OCI-LY7 (cell line): ENCODE results near the gene SMYD1. TPM values are rescaled to one million over a fixed set of nuclear protein-coding genes. Genes with fewer than 3 reads are reported as not detected.

ENCODE experiments used
- BruUV-seq: library from RNA; stranded (reverse); fragments of 400-500 nt; replicated peaks from 2 replicates; lab custom pipeline; 2021; lab: Mats Ljungman, UMichigan
- CTCF ChIA-PET: fragments of 300-600 bp; sonication (Branson Sonifier 250); formaldehyde crosslinking; loops from one replicate; lab custom pipeline; 2022; ENCODE audit warnings: antibody characterized with exemption; ENCODE audit not compliant: unreplicated experiment; lab: Charles Lee
- POLR2A ChIA-PET: fragments of 300-600 bp; sonication (Branson Sonifier 250); formaldehyde crosslinking; loops from one replicate; lab custom pipeline; 2022; ENCODE audit warnings: antibody characterized with exemption; lab: Charles Lee
- DNase-seq: peaks from one replicate; pipeline ENCODE4 v3.0.0-alpha.2; 2015; ENCODE audit warnings: low spot score
- H2AFZ ChIP-seq: fragments of 200-600 bp; sonication (generic), shearing (Covaris generic); 2 replicates; pipeline ENCODE4 v1.6.1; 2014; ENCODE audit warnings: mild to moderate bottlenecking, antibody characterized with exemption, low read length, moderate library complexity
- H3K27ac ChIP-seq: fragments of 200-600 bp; sonication (generic); 2 replicates; pipeline ENCODE4 v1.5.1; 2014; ENCODE audit warnings: mixed run types, low read depth, mild to moderate bottlenecking, moderate library complexity, low read length, inconsistent platforms; ENCODE audit not compliant: poor library complexity, severe bottlenecking
- H3K36me3 ChIP-seq: fragments of 200-600 bp; sonication (generic); 2 replicates; pipeline ENCODE4 v1.6.1; 2014; ENCODE audit warnings: mild to moderate bottlenecking, antibody characterized with exemption, low read length, moderate library complexity, mixed read lengths; ENCODE audit not compliant: insufficient read depth
- H3K4me1 ChIP-seq: fragments of 200-600 bp; sonication (generic); 2 replicates; pipeline ENCODE4 v1.5.1; 2014; ENCODE audit warnings: mild to moderate bottlenecking, low read length; ENCODE audit not compliant: insufficient read depth, poor library complexity, severe bottlenecking
- H3K4me2 ChIP-seq: fragments of 200-600 bp; sonication (generic); 2 replicates; pipeline ENCODE4 v1.6.1; 2014; ENCODE audit warnings: mild to moderate bottlenecking, low read length
- H3K4me3 ChIP-seq: fragments of 200-600 bp; sonication (generic); 2 replicates; pipeline ENCODE4 v1.5.1; 2014; ENCODE audit warnings: mild to moderate bottlenecking, low read depth, low read length; ENCODE audit not compliant: poor library complexity, severe bottlenecking
- H3K79me2 ChIP-seq: fragments of 200-600 bp; sonication (generic); 2 replicates; pipeline ENCODE4 v1.6.1; 2016; ENCODE audit warnings: low read depth, mild to moderate bottlenecking, low read length, moderate library complexity, mixed read lengths; ENCODE audit not compliant: insufficient read depth
- H3K9me2 ChIP-seq: fragments of 200-600 bp; sonication (generic); 2 replicates; pipeline ENCODE4 v1.6.1; 2016; ENCODE audit warnings: mild to moderate bottlenecking, low read length, mixed read lengths; ENCODE audit not compliant: insufficient read depth
- H3K9me3 ChIP-seq: fragments of 200-600 bp; sonication (generic); 2 replicates; pipeline ENCODE4 v1.6.1; 2014; ENCODE audit warnings: mild to moderate bottlenecking, mixed run types, low read length, mixed read lengths
- H4K20me1 ChIP-seq: fragments of 200-600 bp; sonication (generic); 2 replicates; pipeline ENCODE4 v1.6.1; 2014; ENCODE audit warnings: mild to moderate bottlenecking, antibody characterized with exemption, low read length, moderate library complexity, mixed read lengths; ENCODE audit not compliant: insufficient read depth
- CTCF ChIP-seq: fragments of 200-600 bp; sonication (generic); conservative IDR thresholded peaks from 2 replicates; pipeline ENCODE4 v1.5.1; 2014; ENCODE audit warnings: mild to moderate bottlenecking, antibody characterized with exemption, low read length, moderate library complexity, mixed read lengths
- EZH2phosphoT487 ChIP-seq: fragments of 200-600 bp; sonication (generic); IDR thresholded peaks from 2 replicates; pipeline ENCODE4 v1.6.1; 2018; ENCODE audit warnings: low read depth, borderline replicate concordance, mild to moderate bottlenecking, mixed run types, antibody characterized with exemption, low read length, moderate library complexity, mixed read lengths
- intact Hi-C: fragments of 100-400 bp; cut with micrococcal nuclease; formaldehyde crosslinking; loops from one replicate; pipeline ENCODE4 v1.10.0; 2022; ENCODE audit not compliant: unreplicated experiment
- total RNA-seq, 2 experiments: library from RNA; depleted of rRNA in 1 of 2; stranded (reverse); fragments of >200 nt in 1 of 2; shearing (Covaris generic) in 1 of 2; gene quantifications; 2 replicates each; pipeline ENCODE4 v1.2.3, GENCODE V29; 2014 to 2022

Gene SMYD1
- total RNA-seq, 2 experiments from 2014 or later, result not detected

DNA sequence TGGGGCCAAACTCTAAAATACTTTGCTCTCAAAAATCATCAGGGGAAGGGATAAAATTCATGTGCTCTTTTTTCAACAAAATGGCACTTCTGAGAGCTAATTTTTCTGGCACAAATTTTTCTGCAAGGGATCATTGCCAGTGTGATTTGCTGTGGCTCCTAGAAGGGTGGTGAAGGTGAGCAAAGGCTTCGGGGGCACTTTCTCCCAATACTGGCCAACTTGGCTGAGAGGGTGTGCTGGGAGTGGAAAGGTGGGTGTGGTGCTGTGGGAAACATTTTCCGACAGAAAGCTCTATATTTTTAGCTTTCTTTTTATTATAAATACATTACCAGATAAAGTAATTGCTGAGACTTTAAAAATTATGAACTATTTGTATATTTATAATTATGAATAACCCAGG is 419 bp downstream of the SMYD1 start:
- H3K9me3 ChIP-seq, result no peaks in the 10 kb centered on the region
- no peaks in the 10 kb centered on the region for H3K79me2 ChIP-seq
- CTCF ChIA-PET, result no interaction called here
- no peak overlapping the region for H3K27ac ChIP-seq
- H3K4me2 ChIP-seq, result no peak overlapping the region
- H2AFZ ChIP-seq, result no peak overlapping the region
- no peak for DNase-seq
- no peak overlapping the region for H3K4me3 ChIP-seq
- no peaks in the 10 kb centered on the region for H3K9me2 ChIP-seq
- TF ChIP-seq EZH2phosphoT487 (no peak), CTCF (no peak)
- H4K20me1 ChIP-seq, result no peaks in the 10 kb centered on the region
- BruUV-seq, result no TSS peak
- H3K4me1 ChIP-seq, result no peaks in the 10 kb centered on the region
- no peaks in the 10 kb centered on the region for H3K36me3 ChIP-seq
- POLR2A ChIA-PET, result no interaction called here
- intact Hi-C loops, result no loop called here

- Histone ChIP-seq H3K27ac (no peak overlapping the region), H3K9me3 (no peaks in the 10 kb centered on the region), H3K4me2 (no peak overlapping the region), H3K4me1 (no peaks in the 10 kb centered on the region), H3K36me3 (no peaks in the 10 kb centered on the region), H3K4me3 (no peak overlapping the region), H3K79me2 (no peaks in the 10 kb centered on the region), H2AFZ (no peak overlapping the region), H3K9me2 (no peaks in the 10 kb centered on the region), H4K20me1 (no peaks in the 10 kb centered on the region)
- POLR2A ChIA-PET, result interaction anchor here (0.7 kb wide), 2 partner anchors 68 to 135 kb away, joined by 5 to 6 read pairs; no protein-coding TSS in a partner anchor
- intact Hi-C loops, result no loop called here
- CTCF ChIA-PET, result no interaction called here
- TF ChIP-seq CTCF, result no peak
- no peak for TF ChIP-seq EZH2phosphoT487
- no peak for DNase-seq
- no TSS peak for BruUV-seq
Observed at GRCh38 chr2:88069117-88069516, 1.5 kb downstream of the SMYD1 start.

- H3K36me3 ChIP-seq, result no peaks in the 10 kb centered on the region
- POLR2A ChIA-PET, result no interaction called here
- intact Hi-C loops, result no loop called here
- no peak overlapping the region for H3K4me3 ChIP-seq
- no peak overlapping the region for H3K27ac ChIP-seq
- H4K20me1 ChIP-seq, result no peaks in the 10 kb centered on the region
- H3K79me2 ChIP-seq, result no peaks in the 10 kb centered on the region
- H3K4me1 ChIP-seq, result no peaks in the 10 kb centered on the region
- TF ChIP-seq EZH2phosphoT487, result no peak
- no peak for TF ChIP-seq CTCF
- H2AFZ ChIP-seq, result no peak overlapping the region
- no peak for DNase-seq
- CTCF ChIA-PET, result no interaction called here
- no peaks in the 10 kb centered on the region for H3K9me2 ChIP-seq
- no peak overlapping the region for H3K4me2 ChIP-seq
- no peaks in the 10 kb centered on the region for H3K9me3 ChIP-seq
- no TSS peak for BruUV-seq
Observed at GRCh38 chr2:88070055-88070454, 2.4 kb downstream of the SMYD1 start.
